Hepatocyte (in vitro differentiated cells): Measurements from ENCODE around the gene DHX8.

ENCODE experiments used
- CTCF ChIP-seq: fragments of 200-600 bp; sonication (generic); IDR thresholded peaks from 2 replicates; pipeline ENCODE4 v1.5.1; 2016; ENCODE audit warnings: antibody characterized with exemption, mild to moderate bottlenecking; ENCODE audit not compliant: poor library complexity
- EZH2 ChIP-seq: fragments of 200-600 bp; sonication (generic); IDR thresholded peaks from 2 replicates; pipeline ENCODE4 v1.6.1; 2016; ENCODE audit warnings: antibody characterized with exemption, mild to moderate bottlenecking, borderline replicate concordance
- EZH2phosphoT487 ChIP-seq: fragments of 200-600 bp; sonication (generic); IDR thresholded peaks from one replicate; pipeline ENCODE4 v1.6.1; 2018; ENCODE audit warnings: antibody characterized with exemption, mild to moderate bottlenecking, low read depth, moderate library complexity; ENCODE audit not compliant: unreplicated experiment, severe bottlenecking

- no peak for TF ChIP-seq CTCF
- no peak for TF ChIP-seq EZH2
- no peak for TF ChIP-seq EZH2phosphoT487
Observed at GRCh38 chr17:43456661-43457361, 27.0 kb upstream of the DHX8 start.
